ENCODE results near the gene SLC18B1.
"Not testable (repeated sequence)": the region's sequence is repeated elsewhere in the genome, so short reads cannot be mapped to it uniquely, and the experiment has no call there.

The SLC18B1 gene

DNA sequence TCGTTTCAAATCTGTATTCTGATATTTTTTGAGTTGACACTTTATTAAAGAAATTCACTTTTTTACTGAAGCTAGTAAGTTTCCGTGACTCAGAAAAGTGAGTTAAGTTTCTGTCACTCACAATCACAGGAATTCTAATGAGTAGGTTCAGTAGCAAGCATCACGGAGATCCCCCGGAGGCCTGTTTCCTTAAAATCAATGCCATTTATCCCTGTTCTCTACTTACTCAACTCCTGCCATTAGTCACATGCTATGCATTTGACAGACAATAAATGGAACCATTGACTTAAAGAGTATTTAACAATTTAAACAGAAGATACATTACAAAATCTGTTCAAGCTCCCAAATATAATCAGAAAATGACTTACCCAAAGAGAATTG is 9.1 kb downstream of the SLC18B1 start:
- Histone ChIP-seq H3K4me3 (ENCODE audit: low read length) (no peak overlapping the region), H3K9me3 (ENCODE audit: insufficient read depth, low read length) (no peaks in the 10 kb centered on the region), H4K20me1 (ENCODE audit: insufficient read depth, low read length) (no peaks in the 10 kb centered on the region), H3K4me2 (ENCODE audit: low read length) (no peak overlapping the region), H2AFZ (ENCODE audit: low read depth, low read length) (no peak overlapping the region), H3K36me3 (replicated peaks; ENCODE audit: low read depth, low read length) (no peaks in the 10 kb centered on the region), H3K79me2 (ENCODE audit: low read length) (no peaks in the 10 kb centered on the region), H3K9ac (ENCODE audit: low read length) (no peak overlapping the region), H3K4me1 (ENCODE audit: low read length) (peaks cover 11% of the 10 kb centered on the region), H3K27ac (ENCODE audit: low read length) (no peak overlapping the region), H3K27me3 (ENCODE audit: low read depth, low read length) (no peaks in the 10 kb centered on the region)
- no peak for TF ChIP-seq EZH2phosphoT487 (IDR thresholded peaks at IDR 0.05; ENCODE audit: low read depth)
- TF ChIP-seq, protein P1, sequence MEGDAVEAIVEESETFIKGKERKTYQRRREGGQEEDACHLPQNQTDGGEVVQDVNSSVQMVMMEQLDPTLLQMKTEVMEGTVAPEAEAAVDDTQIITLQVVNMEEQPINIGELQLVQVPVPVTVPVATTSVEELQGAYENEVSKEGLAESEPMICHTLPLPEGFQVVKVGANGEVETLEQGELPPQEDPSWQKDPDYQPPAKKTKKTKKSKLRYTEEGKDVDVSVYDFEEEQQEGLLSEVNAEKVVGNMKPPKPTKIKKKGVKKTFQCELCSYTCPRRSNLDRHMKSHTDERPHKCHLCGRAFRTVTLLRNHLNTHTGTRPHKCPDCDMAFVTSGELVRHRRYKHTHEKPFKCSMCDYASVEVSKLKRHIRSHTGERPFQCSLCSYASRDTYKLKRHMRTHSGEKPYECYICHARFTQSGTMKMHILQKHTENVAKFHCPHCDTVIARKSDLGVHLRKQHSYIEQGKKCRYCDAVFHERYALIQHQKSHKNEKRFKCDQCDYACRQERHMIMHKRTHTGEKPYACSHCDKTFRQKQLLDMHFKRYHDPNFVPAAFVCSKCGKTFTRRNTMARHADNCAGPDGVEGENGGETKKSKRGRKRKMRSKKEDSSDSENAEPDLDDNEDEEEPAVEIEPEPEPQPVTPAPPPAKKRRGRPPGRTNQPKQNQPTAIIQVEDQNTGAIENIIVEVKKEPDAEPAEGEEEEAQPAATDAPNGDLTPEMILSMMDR (IDR thresholded peaks at IDR 0.05; ENCODE audit: low read depth, low read length): no peak

DNA sequence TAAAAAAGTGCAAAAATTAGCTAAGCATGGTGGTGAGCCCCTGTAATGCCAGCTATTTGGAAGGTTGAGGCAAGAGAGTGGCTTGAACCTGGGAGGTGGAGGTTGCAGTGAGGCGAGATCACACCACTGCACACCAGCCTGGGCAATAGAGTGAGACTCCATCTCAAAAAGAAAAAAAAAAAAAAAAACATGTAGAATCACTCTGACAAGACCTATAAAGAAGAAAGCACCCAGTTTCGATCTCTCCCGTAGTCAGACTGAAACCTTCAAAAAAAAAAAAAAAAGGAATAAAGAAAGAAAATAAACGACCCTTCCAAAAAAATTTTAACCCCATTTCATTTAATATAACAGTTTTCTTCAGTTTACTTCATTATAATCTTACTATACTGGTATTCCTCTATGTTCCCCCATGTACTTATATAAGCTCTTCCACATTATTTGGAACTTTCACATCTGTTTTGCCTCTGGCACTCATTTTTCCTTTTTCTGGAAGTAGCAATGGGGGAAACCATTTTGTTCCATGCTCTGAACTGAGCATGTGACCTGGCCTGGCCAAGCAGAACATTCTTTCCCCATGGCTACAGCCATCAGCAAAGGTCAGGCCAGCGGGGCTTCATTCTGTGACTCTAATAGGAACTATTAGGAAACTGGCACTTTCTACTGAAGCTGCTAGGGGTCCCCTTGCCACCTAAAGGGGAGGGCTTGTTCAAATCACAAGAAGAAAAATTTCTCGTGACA is 9.6 kb downstream of the SLC18B1 start:
- Histone ChIP-seq H3K9ac (ENCODE audit: low read length) (no peak overlapping the region), H3K27ac (ENCODE audit: low read length) (no peak overlapping the region), H4K20me1 (ENCODE audit: insufficient read depth, low read length) (no peaks in the 10 kb centered on the region), H3K9me3 (ENCODE audit: insufficient read depth, low read length) (no peaks in the 10 kb centered on the region), H3K4me1 (ENCODE audit: low read length) (peaks cover 11% of the 10 kb centered on the region), H3K79me2 (ENCODE audit: low read length) (no peaks in the 10 kb centered on the region), H3K4me2 (ENCODE audit: low read length) (peak overlapping the region; percentile 24; the same call in 1 of the 2 replicates), H3K4me3 (ENCODE audit: low read length) (no peak overlapping the region), H2AFZ (ENCODE audit: low read depth, low read length) (no peak overlapping the region), H3K36me3 (replicated peaks; ENCODE audit: low read depth, low read length) (no peaks in the 10 kb centered on the region), H3K27me3 (ENCODE audit: low read depth, low read length) (no peaks in the 10 kb centered on the region)
- TF ChIP-seq, protein P1 (IDR thresholded peaks at IDR 0.05; ENCODE audit: low read depth, low read length): no peak
- no peak for TF ChIP-seq EZH2phosphoT487 (IDR thresholded peaks at IDR 0.05; ENCODE audit: low read depth)

DNA sequence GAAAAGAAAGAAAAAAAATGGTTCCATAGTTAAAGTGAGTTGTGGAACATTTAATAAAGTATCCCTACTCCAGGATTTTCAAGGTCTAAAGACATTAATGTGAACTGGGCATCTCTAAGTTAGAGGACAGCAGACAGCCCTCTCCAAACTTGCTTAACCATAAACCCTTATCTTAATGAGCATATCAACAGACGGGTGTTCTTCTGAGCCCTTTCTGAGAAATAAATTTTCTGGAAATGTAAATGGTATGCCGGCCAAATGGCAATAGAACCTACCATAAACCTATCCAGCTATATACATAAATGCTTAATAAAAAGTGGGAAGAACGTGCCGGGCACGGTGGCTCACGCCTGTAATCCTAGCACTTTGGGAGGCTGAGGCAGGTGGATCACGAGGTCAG is 12.5 kb downstream of the SLC18B1 start:
- no peak overlapping the region for H3K9ac ChIP-seq (ENCODE audit: low read length)
- H3K27ac ChIP-seq (ENCODE audit: low read length): no peak overlapping the region
- H3K27me3 ChIP-seq (ENCODE audit: low read depth, low read length): no peaks in the 10 kb centered on the region
- no peak overlapping the region for H3K4me2 ChIP-seq (ENCODE audit: low read length)
- no peak overlapping the region for H3K4me3 ChIP-seq (ENCODE audit: low read length)
- no peaks in the 10 kb centered on the region for H3K9me3 ChIP-seq (ENCODE audit: insufficient read depth, low read length)
- H4K20me1 ChIP-seq (ENCODE audit: insufficient read depth, low read length): no peaks in the 10 kb centered on the region
- H3K4me1 ChIP-seq (ENCODE audit: low read length): peaks cover 11% of the 10 kb centered on the region
- no peaks in the 10 kb centered on the region for H3K79me2 ChIP-seq (ENCODE audit: low read length)
- H3K36me3 ChIP-seq (replicated peaks; ENCODE audit: low read depth, low read length): no peaks in the 10 kb centered on the region
- no peak overlapping the region for H2AFZ ChIP-seq (ENCODE audit: low read depth, low read length)
- no peak for TF ChIP-seq EZH2phosphoT487 (IDR thresholded peaks at IDR 0.05; ENCODE audit: low read depth)

DNA sequence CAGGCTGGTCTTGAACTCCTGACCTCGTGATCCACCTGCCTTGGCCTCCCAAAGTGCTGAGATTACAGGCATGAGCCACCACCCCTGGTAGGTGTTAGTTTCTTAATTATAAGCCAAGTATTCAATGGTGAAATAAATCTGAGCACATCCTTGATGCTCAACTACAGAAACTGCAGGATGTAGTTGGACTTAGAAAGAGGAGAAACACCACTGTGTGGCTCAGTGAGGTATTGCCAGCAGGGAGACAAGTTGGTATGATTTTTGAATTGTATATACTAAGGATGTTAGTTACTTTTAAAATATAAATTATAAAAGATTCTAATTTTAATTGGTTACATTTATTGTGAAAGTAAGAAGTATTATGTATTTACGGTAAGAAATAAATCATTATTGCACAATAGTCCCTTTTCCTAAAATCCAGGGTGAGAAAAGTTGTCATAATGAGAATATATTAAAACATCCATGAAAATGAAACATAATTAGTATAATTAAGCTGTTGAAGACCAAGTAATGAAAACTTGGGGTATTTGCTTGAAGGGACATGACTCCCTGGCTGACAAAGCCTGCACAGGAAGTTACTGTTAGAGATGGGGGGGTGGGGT is 17.6 kb downstream of the SLC18B1 start:
- Histone ChIP-seq H3K4me3 (ENCODE audit: low read length) (no peak overlapping the region), H3K9ac (ENCODE audit: low read length) (no peak overlapping the region), H3K4me2 (ENCODE audit: low read length) (no peak overlapping the region), H3K79me2 (ENCODE audit: low read length) (no peaks in the 10 kb centered on the region), H3K4me1 (ENCODE audit: low read length) (no peaks in the 10 kb centered on the region), H3K27me3 (ENCODE audit: low read depth, low read length) (no peaks in the 10 kb centered on the region), H3K27ac (ENCODE audit: low read length) (no peak overlapping the region), H3K9me3 (ENCODE audit: insufficient read depth, low read length) (no peaks in the 10 kb centered on the region), H2AFZ (ENCODE audit: low read depth, low read length) (no peak overlapping the region), H3K36me3 (replicated peaks; ENCODE audit: low read depth, low read length) (no peaks in the 10 kb centered on the region), H4K20me1 (ENCODE audit: insufficient read depth, low read length) (no peaks in the 10 kb centered on the region)
- TF ChIP-seq, protein P1 (IDR thresholded peaks at IDR 0.05; ENCODE audit: low read depth, low read length): peak; percentile 33
- TF ChIP-seq EZH2phosphoT487 (IDR thresholded peaks at IDR 0.05; ENCODE audit: low read depth): no peak

DNA sequence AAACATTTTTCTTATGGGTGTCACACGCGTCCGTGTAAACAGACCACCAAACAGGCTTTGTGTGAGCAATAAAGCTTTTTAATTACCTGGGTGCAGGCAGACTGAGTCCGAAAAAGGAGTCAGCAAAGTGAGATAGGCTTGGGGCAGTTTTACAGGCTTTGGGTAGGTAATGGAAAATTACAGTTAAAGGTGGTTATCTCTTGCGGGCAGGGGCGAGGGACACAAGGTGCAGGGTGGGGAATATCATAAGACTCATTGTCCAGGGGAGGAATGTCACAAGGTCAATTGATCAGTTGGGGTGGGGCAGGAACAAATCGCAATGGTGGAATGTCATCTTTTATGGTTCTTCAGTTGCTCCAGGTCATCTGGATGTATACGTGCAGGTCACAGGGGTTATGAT is 20.6 kb downstream of the SLC18B1 start:
- H4K20me1 ChIP-seq (ENCODE audit: insufficient read depth, low read length); H3K36me3 ChIP-seq (replicated peaks; ENCODE audit: low read depth, low read length); H3K4me2 ChIP-seq (ENCODE audit: low read length); H3K27ac ChIP-seq (ENCODE audit: low read length); H3K4me1 ChIP-seq (ENCODE audit: low read length); H2AFZ ChIP-seq (ENCODE audit: low read depth, low read length); H3K9ac ChIP-seq (ENCODE audit: low read length); H3K9me3 ChIP-seq (ENCODE audit: insufficient read depth, low read length); H3K79me2 ChIP-seq (ENCODE audit: low read length); H3K27me3 ChIP-seq (ENCODE audit: low read depth, low read length); H3K4me3 ChIP-seq (ENCODE audit: low read length): not testable (repeated sequence)

All from OCI-LY3 (cell line).